Motor neuron (in vitro differentiated cells): ENCODE results near the gene PIK3C3. TPM values are rescaled to one million over a fixed set of nuclear protein-coding genes. Genes with fewer than 3 reads are reported as not detected.
"Not testable (repeated sequence)": the region's sequence is repeated elsewhere in the genome, so short reads cannot be mapped to it uniquely, and the experiment has no call there.

Experiments
- ATAC-seq, 8 experiments: fragments of 200-7000 bp; cut with Tn5 transposase; replicated peaks in 6 of 8; 2 replicates each; pipeline ENCODE4 v1.8.0; 2021; ENCODE audit warnings: mild to moderate bottlenecking in 8 of 8, moderate library complexity in 8 of 8
- H3K27ac ChIP-seq, 2 donors: fragments of 250-450 bp; sonication (Bioruptor Pico); 2 replicates each; pipeline ENCODE4 v1.9.0; 2021; ENCODE audit warnings: antibody characterized with exemption in 2 of 2, mild to moderate bottlenecking in 2 of 2, moderate library complexity in 1 of 2
- H3K4me1 ChIP-seq, 2 donors: fragments of 250-450 bp; sonication (Bioruptor Pico); replicated peaks in 1 of 2; 2 replicates each; pipeline ENCODE4 v1.6.1; 2021; ENCODE audit warnings: antibody characterized with exemption in 2 of 2, mild to moderate bottlenecking in 2 of 2, moderate library complexity in 1 of 2
- H3K4me3 ChIP-seq, 5 donors: fragments of 250-450 bp; sonication (Bioruptor Pico); 2 replicates each; pipeline ENCODE4 v1.9.0; 2021; ENCODE audit warnings: antibody characterized with exemption in 5 of 5, mild to moderate bottlenecking in 5 of 5, moderate library complexity in 4 of 5
- WGBS, 10 experiments: fragments of 450-650 bp; shearing (Covaris generic); methylation state at CpG; one replicate each; pipeline ENCODE4 v1.0.0; 2022; 5-methylcytosine and 5-hydroxymethylcytosine counted together
- in situ Hi-C, 9 experiments: fragments of 400-800 bp; cut with MboI; loops; one replicate each; pipeline ENCODE4 v1.15.0; 2021; ENCODE audit warnings: low sequenced_read_pairs in 9 of 9, low pct_unique_long_range_greater_than_20kb in 2 of 9; ENCODE audit not compliant: unreplicated experiment in 9 of 9
- total RNA-seq, 8 experiments: library from RNA; unstranded; fragments of 300-600 nt; gene quantifications; 2 replicates each; pipeline versions ENCODE4 v1.2.3 to v1.2.4, GENCODE V29; 2022

Gene PIK3C3
- total RNA-seq, 8 experiments from 2014 or later = 28.0 to 125 (median 37.5) TPM

GRCh38 chr18:42033137-42033810 lies 78.2 kb downstream of the PIK3C3 start:
- Histone ChIP-seq H3K27ac (no peak overlapping the region), H3K4me3 (no peak overlapping the region), H3K4me1 (no peaks in the 10 kb centered on the region)
- in situ Hi-C loops = loop anchor here in 1 of 9 experiments (25.0 kb wide), 1 partner anchor 1554 kb away; no protein-coding TSS in a partner anchor
- 78 to 100% (median 100%) methylated on average over 1 of the region's 1 CpG; no CpG with 5 or more reads in 1 of the 10 experiments for WGBS, 10 experiments
- peak in 1 of 8 experiments; percentile 15 for ATAC-seq

DNA sequence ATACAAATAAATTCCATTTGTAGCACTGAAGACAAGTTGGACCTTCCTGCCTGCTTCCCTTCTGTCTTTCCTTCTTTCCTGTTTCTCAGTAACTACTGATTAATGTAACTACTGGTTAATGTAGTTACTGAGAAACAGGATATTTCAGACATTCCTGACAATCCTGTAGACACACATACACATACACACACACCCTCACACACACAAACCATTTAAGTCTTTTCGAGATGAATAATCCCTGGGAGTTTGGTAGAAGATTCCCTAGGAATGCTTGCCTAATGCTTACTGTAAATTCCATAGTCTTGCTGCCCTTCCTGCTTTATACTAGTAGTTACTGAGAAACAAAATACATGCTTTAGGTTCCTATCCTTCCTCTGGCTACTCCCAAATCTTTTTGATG lies 83.9 kb downstream of the PIK3C3 start:
- ATAC-seq = peak in 3 of 8 experiments; percentile 31 to 82 (median 52)

GRCh38 chr18:42039396-42039795 lies 84.4 kb downstream of the PIK3C3 start:
- Histone ChIP-seq H3K4me1 (no peaks in the 10 kb centered on the region), H3K4me3 (no peak overlapping the region), H3K27ac (no peak overlapping the region)
- 40 to 100% (median 100%) methylated on average over 1 of the region's 1 CpG; no CpG with 5 or more reads in 3 of the 10 experiments for WGBS, 10 experiments
- in situ Hi-C loops = loop anchor here in 1 of 9 experiments (25.0 kb wide), 1 partner anchor 1548 kb away; no protein-coding TSS in a partner anchor
- peak in 1 of 8 experiments; percentile 28 for ATAC-seq

More for the DNA sequence above, 83.9 kb downstream of the PIK3C3 start:
- WGBS, 10 experiments = 0 to 100% (median 80%) methylated on average over 1 of the region's 1 CpG; no CpG with 5 or more reads in 3 of the 10 experiments
- Histone ChIP-seq H3K4me1 (no peaks in the 10 kb centered on the region), H3K27ac (no peak overlapping the region), H3K4me3 (no peak overlapping the region)
- in situ Hi-C loops = loop anchor here in 1 of 9 experiments (25.0 kb wide), 1 partner anchor 1548 kb away; no protein-coding TSS in a partner anchor

DNA sequence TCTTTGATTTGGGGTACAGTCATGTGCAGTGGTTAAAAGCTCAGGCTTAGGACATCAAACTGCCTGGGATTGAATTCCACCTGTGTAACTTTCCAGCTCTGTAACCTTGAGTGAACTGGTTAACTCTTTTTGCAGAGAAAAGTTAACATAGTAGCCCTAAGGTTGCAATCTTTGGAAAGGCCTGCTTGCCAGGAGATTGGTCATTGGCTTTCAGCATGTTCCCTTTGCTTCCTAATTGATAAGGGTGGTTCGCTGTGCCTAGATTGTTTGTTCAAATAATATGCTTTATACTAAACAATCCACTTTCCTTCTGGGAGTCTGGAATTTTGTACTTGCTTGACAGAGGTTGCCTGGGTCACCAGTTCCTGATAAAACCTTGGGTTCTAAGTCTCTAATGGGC lies 86.8 kb downstream of the PIK3C3 start:
- no peak for ATAC-seq
- in situ Hi-C loops = loop anchor here in 1 of 9 experiments (25.0 kb wide), 1 partner anchor 1546 kb away; no protein-coding TSS in a partner anchor
- no peak overlapping the region for H3K4me3 ChIP-seq
- no peaks in the 10 kb centered on the region for H3K4me1 ChIP-seq
- WGBS, 10 experiments = 75 to 100% (median 100%) methylated on average over 1 of the region's 1 CpG; no CpG with 5 or more reads in 1 of the 10 experiments
- no peak overlapping the region for H3K27ac ChIP-seq

- 90 to 100% (median 100%) methylated on average over 1 of the region's 1 CpG; no CpG with 5 or more reads in 4 of the 10 experiments for WGBS, 10 experiments
- Histone ChIP-seq H3K4me3 (no peak overlapping the region), H3K27ac (no peak overlapping the region), H3K4me1 (no peaks in the 10 kb centered on the region)
- in situ Hi-C loops = loop anchor here in 1 of 9 experiments (25.0 kb wide), 1 partner anchor 1542 kb away; no protein-coding TSS in a partner anchor
- ATAC-seq = peak in 2 of 8 experiments; percentile 12 to 48
These were observed 90.3 kb downstream of the PIK3C3 start for GRCh38 chr18:42045346-42045745.

DNA sequence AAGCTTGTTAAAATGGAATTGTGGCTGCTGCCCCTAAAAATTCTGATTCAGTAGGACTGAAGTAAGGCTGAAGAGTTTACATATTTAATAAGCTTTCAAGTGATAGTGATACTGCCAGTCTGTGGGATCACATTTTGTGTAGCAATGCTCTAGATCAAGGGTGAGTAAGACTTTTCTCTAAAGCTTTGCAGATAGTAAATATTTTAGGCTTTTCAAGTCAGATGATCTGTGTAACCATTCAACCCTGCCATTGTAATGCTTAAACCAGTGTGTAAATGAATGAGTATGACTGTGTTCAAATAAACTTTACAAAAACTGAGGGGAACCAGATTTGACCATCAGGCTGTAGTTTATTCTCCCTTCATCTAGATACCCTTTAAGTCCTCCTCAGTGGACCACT lies 92.7 kb downstream of the PIK3C3 start:
- ATAC-seq = peak in 2 of 8 experiments; percentile 48 to 62
- in situ Hi-C loops = loop anchor here in 1 of 9 experiments (25.0 kb wide), 1 partner anchor 1540 kb away; no protein-coding TSS in a partner anchor

DNA sequence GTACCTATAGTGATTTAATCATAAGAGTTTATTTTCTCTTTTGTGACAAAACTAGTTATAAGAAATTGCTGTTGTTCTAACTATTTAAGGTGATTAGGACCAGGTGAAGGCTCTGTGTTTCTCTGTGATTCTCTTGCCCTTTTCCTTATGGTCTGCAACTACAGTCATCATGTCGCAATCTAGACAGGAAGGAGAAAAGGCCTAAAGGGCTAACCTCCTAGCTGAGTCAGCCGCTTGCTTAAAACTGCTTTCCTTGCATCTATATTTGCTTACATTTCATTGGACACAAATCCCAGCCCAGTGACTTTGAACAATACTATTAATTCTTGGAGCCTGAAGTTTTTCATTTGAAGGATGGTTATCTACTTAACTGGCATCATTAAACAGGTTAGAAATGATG lies 93.1 kb downstream of the PIK3C3 start:
- 63 to 100% (median 90%) methylated on average over 1 to 2 of the region's 2 CpGs; no CpG with 5 or more reads in 2 of the 10 experiments for WGBS, 10 experiments
- in situ Hi-C loops = loop anchor here in 1 of 9 experiments (25.0 kb wide), 1 partner anchor 1539 kb away; no protein-coding TSS in a partner anchor
- H3K4me3 ChIP-seq = no peak overlapping the region
- peaks cover 0 to 2% of the 10 kb centered on the region in 2 donors for H3K4me1 ChIP-seq
- peak in 3 of 8 experiments; percentile 54 to 85 (median 85) for ATAC-seq
- no peak overlapping the region for H3K27ac ChIP-seq

More for the DNA sequence above, 92.7 kb downstream of the PIK3C3 start:
- Histone ChIP-seq H3K27ac (no peak overlapping the region), H3K4me3 (no peak overlapping the region), H3K4me1 (no peaks in the 10 kb centered on the region)

DNA sequence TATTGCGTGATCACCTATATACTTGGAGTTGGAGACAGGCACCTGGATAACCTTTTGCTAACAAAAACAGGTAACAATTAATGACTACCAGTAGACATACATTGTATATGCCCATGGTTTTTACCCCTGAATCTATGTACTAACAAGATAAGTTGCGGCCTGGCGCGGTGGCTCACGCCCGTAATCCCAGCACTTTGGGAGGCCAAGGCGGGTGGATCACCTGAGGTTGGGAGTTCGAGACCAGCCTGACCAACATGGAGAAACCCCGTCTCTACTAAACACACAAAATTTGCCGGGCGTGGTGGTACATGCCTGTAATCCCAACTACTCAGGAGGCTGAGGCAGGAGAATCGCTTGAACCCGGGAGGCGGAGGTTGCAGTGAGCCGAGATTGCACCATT lies 94.5 kb downstream of the PIK3C3 start:
- not testable (repeated sequence) for H3K27ac ChIP-seq, ATAC-seq, H3K4me1 ChIP-seq, H3K4me3 ChIP-seq
- in situ Hi-C loops = loop anchor here in 1 of 9 experiments (25.0 kb wide), 1 partner anchor 1538 kb away; no protein-coding TSS in a partner anchor
- WGBS, 10 experiments = 80 to 100% (median 99%) methylated on average over 1 to 14 of the region's 15 CpGs; no CpG with 5 or more reads in 1 of the 10 experiments

GRCh38 chr18:42051411-42051810 lies 96.4 kb downstream of the PIK3C3 start:
- in situ Hi-C loops = loop anchor here in 5 of 9 experiments (25.0 kb wide), 2 partner anchors 1511 to 1536 kb away; no protein-coding TSS in a partner anchor
- H3K4me1 ChIP-seq = peaks cover 0 to 2% of the 10 kb centered on the region in 2 donors
- H3K27ac ChIP-seq = no peak overlapping the region
- no peak overlapping the region for H3K4me3 ChIP-seq
- ATAC-seq = no peak

- in situ Hi-C loops = loop anchor here in 5 of 9 experiments (25.0 kb wide), 2 partner anchors 1510 to 1535 kb away; no protein-coding TSS in a partner anchor
- ATAC-seq = no peak
These were observed 97.2 kb downstream of the PIK3C3 start for GRCh38 chr18:42052122-42052708.

GRCh38 chr18:42053188-42053781 lies 98.3 kb downstream of the PIK3C3 start:
- Histone ChIP-seq H3K4me1 (peaks cover 0 to 2% of the 10 kb centered on the region in 2 donors), H3K4me3 (no peak overlapping the region), H3K27ac (no peak overlapping the region)
- ATAC-seq = peak; percentile 59 to 92 (median 66)
- in situ Hi-C loops = loop anchor here in 5 of 9 experiments (25.0 kb wide), 2 partner anchors 1509 to 1534 kb away; no protein-coding TSS in a partner anchor
- 0 to 32% (median 4%) methylated on average over 1 to 5 of the region's 5 CpGs for WGBS, 10 experiments

More at GRCh38 chr18:42052122-42052708, 97.2 kb downstream of the PIK3C3 start:
- Histone ChIP-seq H3K27ac (no peak overlapping the region), H3K4me1 (peaks cover 0 to 2% of the 10 kb centered on the region in 2 donors), H3K4me3 (no peak overlapping the region)
- 33 to 82% (median 68%) methylated on average over 2 to 3 of the region's 3 CpGs; no CpG with 5 or more reads in 1 of the 10 experiments for WGBS, 10 experiments

DNA sequence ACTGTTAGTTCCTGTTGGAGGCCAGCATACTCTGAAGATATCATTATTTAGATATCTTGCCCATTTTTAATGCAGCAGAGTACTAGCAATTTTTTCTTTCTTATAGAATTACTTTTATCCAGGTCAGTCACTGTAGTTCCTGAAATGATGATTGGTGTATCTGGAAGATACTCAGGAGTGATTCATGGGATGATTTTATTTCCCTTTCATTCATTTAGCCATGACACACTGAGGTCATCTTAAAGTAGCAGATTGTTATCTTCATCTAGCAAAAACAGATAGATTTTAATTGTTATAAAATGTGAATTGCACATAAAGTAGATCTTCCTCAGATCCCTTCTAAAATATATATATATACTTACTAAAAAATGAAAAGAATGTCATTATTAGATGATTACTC lies 109.1 kb downstream of the PIK3C3 start:
- no peak overlapping the region for H3K4me3 ChIP-seq
- in situ Hi-C loops = loop anchor here in 5 of 9 experiments (25.0 kb wide), 2 partner anchors 1498 to 1523 kb away; no protein-coding TSS in a partner anchor
- no peak overlapping the region for H3K27ac ChIP-seq
- ATAC-seq = no peak
- H3K4me1 ChIP-seq = no peaks in the 10 kb centered on the region
